ENCODE data around the gene CCT4. TPM values are rescaled to one million over a fixed set of nuclear protein-coding genes. Genes with fewer than 3 reads are reported as not detected.
"Not testable (repeated sequence)": the region's sequence is repeated elsewhere in the genome, so short reads cannot be mapped to it uniquely, and the experiment has no call there.

Gene CCT4
- total and polyA plus RNA-seq, 5 donors from 2014 or later: 104 to 151 (median 128) TPM

DNA sequence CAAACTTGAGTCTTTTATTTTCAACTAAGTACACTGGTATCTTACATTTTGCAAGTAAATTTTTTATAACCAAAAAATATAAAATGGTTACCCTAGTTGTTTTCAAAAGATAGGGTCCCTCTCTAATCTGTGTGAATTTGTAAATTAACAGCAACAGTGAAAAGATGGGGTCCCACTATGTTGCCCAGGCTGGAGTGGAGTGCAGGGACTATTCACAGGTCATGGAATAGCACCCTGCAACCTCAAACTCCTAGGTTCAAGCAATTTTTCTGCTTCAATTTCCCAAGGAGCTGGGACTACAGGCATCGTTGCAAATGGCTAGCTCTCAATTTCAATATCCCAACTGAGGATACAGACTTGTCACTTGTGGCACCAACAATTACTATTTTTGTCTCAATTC lies 12.1 kb downstream of the CCT4 start:
- peaks cover 3 to 13% (median 4%) of the 10 kb centered on the region in 4 donors for H3K4me1 Mint-ChIP-seq
- no peaks in the 10 kb centered on the region for H3K9me3 Mint-ChIP-seq
- no peaks in the 10 kb centered on the region for H3K27me3 Mint-ChIP-seq
- H3K4me3 ChIP-seq (ENCODE audit: low read depth, low read length): no peak overlapping the region
- peaks cover 28% of the 10 kb centered on the region for H3K36me3 Mint-ChIP-seq
- H3K36me3 ChIP-seq (ENCODE audit: control insufficient read depth, insufficient read depth, low read length): peaks cover 90% of the 10 kb centered on the region
- H3K27me3 ChIP-seq (ENCODE audit: control insufficient read depth, insufficient read depth, low read length): no peaks in the 10 kb centered on the region
- H3K27ac Mint-ChIP-seq: no peak overlapping the region
- H3K27ac ChIP-seq (ENCODE audit: insufficient read depth, low read length, poor library complexity, severe bottlenecking): no peak overlapping the region
- H3K4me1 ChIP-seq (ENCODE audit: control insufficient read depth, insufficient read depth, low read length, poor library complexity, severe bottlenecking): no peaks in the 10 kb centered on the region
- no peak for ATAC-seq (ENCODE audit: low read depth in 2 of 2)
- no peak for DNase-seq
- no peak overlapping the region for H3K4me3 Mint-ChIP-seq
- no peaks in the 10 kb centered on the region for H3K9me3 ChIP-seq (ENCODE audit: control insufficient read depth in 2 of 2, low read length in 2 of 2)

- H3K27me3 ChIP-seq (ENCODE audit: control insufficient read depth, insufficient read depth, low read length); ATAC-seq (ENCODE audit: low read depth in 2 of 2); DNase-seq; H3K4me1 Mint-ChIP-seq; H3K4me1 ChIP-seq (ENCODE audit: control insufficient read depth, insufficient read depth, low read length, poor library complexity, severe bottlenecking); H3K27me3 Mint-ChIP-seq; H3K4me3 ChIP-seq (ENCODE audit: low read depth, low read length); H3K9me3 Mint-ChIP-seq; H3K9me3 ChIP-seq (ENCODE audit: control insufficient read depth in 2 of 2, low read length in 2 of 2); H3K4me3 Mint-ChIP-seq; H3K27ac ChIP-seq (ENCODE audit: insufficient read depth, low read length, poor library complexity, severe bottlenecking): not testable (repeated sequence)
- H3K27ac Mint-ChIP-seq: peak overlapping the region in 1 of 3 donors; percentile 40
- H3K36me3 Mint-ChIP-seq: peaks cover 40% of the 10 kb centered on the region
- peaks cover 39% of the 10 kb centered on the region for H3K36me3 ChIP-seq (ENCODE audit: control insufficient read depth, insufficient read depth, low read length)
Observed at GRCh38 chr2:61866482-61867089, 21.9 kb downstream of the CCT4 start.

GRCh38 chr2:61862085-61862484 lies 26.4 kb downstream of the CCT4 start:
- Histone ChIP-seq H3K36me3 (ENCODE audit: control insufficient read depth, insufficient read depth, low read length) (peaks cover 2% of the 10 kb centered on the region), H3K9me3 (ENCODE audit: control insufficient read depth in 2 of 2, low read length in 2 of 2) (no peaks in the 10 kb centered on the region), H3K27ac (ENCODE audit: insufficient read depth, low read length, poor library complexity, severe bottlenecking) (no peak overlapping the region), H3K4me1 (ENCODE audit: control insufficient read depth, insufficient read depth, low read length, poor library complexity, severe bottlenecking) (no peaks in the 10 kb centered on the region), H3K27me3 (ENCODE audit: control insufficient read depth, insufficient read depth, low read length) (no peaks in the 10 kb centered on the region), H3K4me3 (ENCODE audit: low read depth, low read length) (no peak overlapping the region)
- H3K36me3 Mint-ChIP-seq: peaks cover 18% of the 10 kb centered on the region
- H3K27ac Mint-ChIP-seq: no peak overlapping the region
- ATAC-seq (ENCODE audit: low read depth in 2 of 2): no peak
- no peak for DNase-seq
- H3K27me3 Mint-ChIP-seq: no peaks in the 10 kb centered on the region
- H3K4me1 Mint-ChIP-seq: peaks cover 0 to 5% (median 2%) of the 10 kb centered on the region in 4 donors
- peaks cover 0 to 7% (median 0%) of the 10 kb centered on the region in 7 donors for H3K9me3 Mint-ChIP-seq
- no peak overlapping the region for H3K4me3 Mint-ChIP-seq

GRCh38 chr2:61857224-61857623 lies 31.2 kb downstream of the CCT4 start:
- H3K27ac ChIP-seq (ENCODE audit: insufficient read depth, low read length, poor library complexity, severe bottlenecking): no peak overlapping the region
- Mint-ChIP-seq H3K36me3 (no peaks in the 10 kb centered on the region), H3K9me3 (peaks cover 0 to 2% (median 0%) of the 10 kb centered on the region in 7 donors), H3K4me1 (peaks cover 0 to 32% (median 17%) of the 10 kb centered on the region in 4 donors), H3K27me3 (no peaks in the 10 kb centered on the region), H3K4me3 (peak overlapping the region in 2 of 4 donors; percentile 69 to 70), H3K27ac (no peak overlapping the region)
- peaks cover 12% of the 10 kb centered on the region for H3K4me1 ChIP-seq (ENCODE audit: control insufficient read depth, insufficient read depth, low read length, poor library complexity, severe bottlenecking)
- H3K27me3 ChIP-seq (ENCODE audit: control insufficient read depth, insufficient read depth, low read length): no peaks in the 10 kb centered on the region
- H3K36me3 ChIP-seq (ENCODE audit: control insufficient read depth, insufficient read depth, low read length): no peaks in the 10 kb centered on the region
- peak in 1 of 3 donors; percentile 36 for DNase-seq
- H3K4me3 ChIP-seq (ENCODE audit: low read depth, low read length): no peak overlapping the region
- ATAC-seq (ENCODE audit: low read depth in 2 of 2): no peak
- no peaks in the 10 kb centered on the region for H3K9me3 ChIP-seq (ENCODE audit: control insufficient read depth in 2 of 2, low read length in 2 of 2)

- Histone ChIP-seq H3K27me3 (ENCODE audit: control insufficient read depth, insufficient read depth, low read length) (no peaks in the 10 kb centered on the region), H3K9me3 (ENCODE audit: control insufficient read depth in 2 of 2, low read length in 2 of 2) (no peaks in the 10 kb centered on the region), H3K27ac (ENCODE audit: insufficient read depth, low read length, poor library complexity, severe bottlenecking) (no peak overlapping the region), H3K4me1 (ENCODE audit: control insufficient read depth, insufficient read depth, low read length, poor library complexity, severe bottlenecking) (peaks cover 12% of the 10 kb centered on the region), H3K36me3 (ENCODE audit: control insufficient read depth, insufficient read depth, low read length) (no peaks in the 10 kb centered on the region), H3K4me3 (ENCODE audit: low read depth, low read length) (peak overlapping the region; percentile 96)
- H3K27me3 Mint-ChIP-seq: no peaks in the 10 kb centered on the region
- H3K27ac Mint-ChIP-seq: peak overlapping the region in 2 of 3 donors; percentile 91 to 95
- no peaks in the 10 kb centered on the region for H3K36me3 Mint-ChIP-seq
- no peak for ATAC-seq (ENCODE audit: low read depth in 2 of 2)
- H3K4me1 Mint-ChIP-seq: peaks cover 0 to 32% (median 17%) of the 10 kb centered on the region in 4 donors
- H3K9me3 Mint-ChIP-seq: no peaks in the 10 kb centered on the region
- peak overlapping the region; percentile 85 to 97 (median 94) for H3K4me3 Mint-ChIP-seq
- DNase-seq: no peak
Observed at GRCh38 chr2:61855318-61855613, 33.2 kb downstream of the CCT4 start.

- DNase-seq: peak; percentile 87 to 99 (median 95)
- Histone ChIP-seq H3K27me3 (ENCODE audit: control insufficient read depth, insufficient read depth, low read length) (no peaks in the 10 kb centered on the region), H3K9me3 (ENCODE audit: control insufficient read depth in 2 of 2, low read length in 2 of 2) (no peaks in the 10 kb centered on the region), H3K4me3 (ENCODE audit: low read depth, low read length) (peak overlapping the region; percentile 96), H3K27ac (ENCODE audit: insufficient read depth, low read length, poor library complexity, severe bottlenecking) (peak overlapping the region; percentile 79), H3K4me1 (ENCODE audit: control insufficient read depth, insufficient read depth, low read length, poor library complexity, severe bottlenecking) (peaks cover 12% of the 10 kb centered on the region), H3K36me3 (ENCODE audit: control insufficient read depth, insufficient read depth, low read length) (no peaks in the 10 kb centered on the region)
- H3K4me1 Mint-ChIP-seq: peaks cover 0 to 32% (median 17%) of the 10 kb centered on the region in 4 donors
- H3K9me3 Mint-ChIP-seq: no peaks in the 10 kb centered on the region
- peak; percentile 94 to 95 for ATAC-seq (ENCODE audit: low read depth in 2 of 2)
- no peaks in the 10 kb centered on the region for H3K36me3 Mint-ChIP-seq
- no peaks in the 10 kb centered on the region for H3K27me3 Mint-ChIP-seq
- H3K4me3 Mint-ChIP-seq: peak overlapping the region; percentile 94 to 99 (median 96)
- peak overlapping the region; percentile 91 to 98 (median 95) for H3K27ac Mint-ChIP-seq
Observed at GRCh38 chr2:61854564-61855317, 33.7 kb downstream of the CCT4 start.

DNA sequence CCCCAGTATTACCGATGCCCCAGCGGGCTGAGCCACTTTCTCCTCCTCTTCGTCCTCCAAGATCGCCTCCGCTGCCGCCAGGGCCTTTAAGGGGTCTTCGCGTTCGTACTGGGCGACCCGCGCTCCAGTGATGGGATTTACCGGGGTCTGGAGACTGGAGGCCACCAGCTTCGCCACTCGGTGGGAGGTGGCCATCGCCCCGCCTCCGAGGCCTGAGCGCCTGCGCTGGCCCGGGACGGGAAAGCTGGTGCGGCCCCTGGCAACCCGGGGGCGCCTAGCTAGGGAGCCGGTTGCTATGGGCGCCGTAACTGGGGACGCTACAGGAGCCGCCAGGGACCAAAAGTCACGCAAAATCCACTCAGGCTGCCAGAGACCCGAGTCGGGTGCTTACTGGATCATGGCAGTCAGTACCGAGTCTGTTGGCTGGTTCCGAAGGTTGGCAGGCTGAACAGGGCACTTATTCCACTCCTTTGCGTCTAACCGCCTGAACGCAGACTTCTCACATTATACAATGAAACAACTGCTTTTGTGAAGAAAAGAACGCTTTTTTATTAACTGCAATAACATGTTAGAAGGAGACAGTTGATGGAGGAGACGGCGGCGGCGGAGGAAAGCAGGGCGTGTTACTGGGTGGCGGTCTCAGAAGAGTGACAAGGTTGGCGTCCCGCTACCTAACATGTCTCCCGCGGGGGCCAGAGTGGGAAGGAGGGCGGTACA lies 34.5 kb downstream of the CCT4 start, which contains the start of gene FAM161A:
Gene FAM161A (minus strand): TSS at position 214 of the 717 bp plus-strand sequence. CDS start 19 bp downstream, at position 195.
- H3K27me3 ChIP-seq (ENCODE audit: control insufficient read depth, insufficient read depth, low read length): no peaks in the 10 kb centered on the region
- ATAC-seq (ENCODE audit: low read depth in 2 of 2) (peak; percentile 35 to 36), DNase-seq (peak; percentile 71 to 81 (median 72))
- no peaks in the 10 kb centered on the region for H3K36me3 ChIP-seq (ENCODE audit: control insufficient read depth, insufficient read depth, low read length)
- H3K4me3 Mint-ChIP-seq: peak within 1 kb of the TSS; percentile 94 to 99 (median 96)
- H3K9me3 ChIP-seq (ENCODE audit: control insufficient read depth in 2 of 2, low read length in 2 of 2): no peaks in the 10 kb centered on the region
- peak within 1 kb of the TSS; percentile 79 for H3K27ac ChIP-seq (ENCODE audit: insufficient read depth, low read length, poor library complexity, severe bottlenecking)
- H3K4me3 ChIP-seq (ENCODE audit: low read depth, low read length): peak within 1 kb of the TSS; percentile 96
- H3K27ac Mint-ChIP-seq: peak within 1 kb of the TSS; percentile 91 to 98 (median 95)
- no peaks in the 10 kb centered on the region for H3K9me3 Mint-ChIP-seq
- no peaks in the 10 kb centered on the region for H3K27me3 Mint-ChIP-seq
- no peaks in the 10 kb centered on the region for H3K36me3 Mint-ChIP-seq
- H3K4me1 Mint-ChIP-seq: peaks cover 0 to 32% (median 17%) of the 10 kb centered on the region in 4 donors
- peaks cover 12% of the 10 kb centered on the region for H3K4me1 ChIP-seq (ENCODE audit: control insufficient read depth, insufficient read depth, low read length, poor library complexity, severe bottlenecking)

Data from CD4-positive, CD25-positive, alpha-beta regulatory T cell (primary cell).